OCI-LY7 (cell line): Measurements from ENCODE around the gene ATP8B4.

ENCODE experiments used
- EZH2phosphoT487 ChIP-seq: fragments of 200-600 bp; sonication (generic); IDR thresholded peaks from 2 replicates; pipeline ENCODE4 v1.6.1; 2018; ENCODE audit warnings: low read depth, borderline replicate concordance, mild to moderate bottlenecking, mixed run types, antibody characterized with exemption, low read length, moderate library complexity, mixed read lengths
- TF ChIP-seq, protein P1 (sequence below): fragments of 200-600 bp; sonication (generic); conservative IDR thresholded peaks from 2 replicates; pipeline ENCODE4 v1.5.1; 2014; ENCODE audit warnings: mild to moderate bottlenecking, antibody characterized with exemption, low read length, moderate library complexity, mixed read lengths

DNA sequence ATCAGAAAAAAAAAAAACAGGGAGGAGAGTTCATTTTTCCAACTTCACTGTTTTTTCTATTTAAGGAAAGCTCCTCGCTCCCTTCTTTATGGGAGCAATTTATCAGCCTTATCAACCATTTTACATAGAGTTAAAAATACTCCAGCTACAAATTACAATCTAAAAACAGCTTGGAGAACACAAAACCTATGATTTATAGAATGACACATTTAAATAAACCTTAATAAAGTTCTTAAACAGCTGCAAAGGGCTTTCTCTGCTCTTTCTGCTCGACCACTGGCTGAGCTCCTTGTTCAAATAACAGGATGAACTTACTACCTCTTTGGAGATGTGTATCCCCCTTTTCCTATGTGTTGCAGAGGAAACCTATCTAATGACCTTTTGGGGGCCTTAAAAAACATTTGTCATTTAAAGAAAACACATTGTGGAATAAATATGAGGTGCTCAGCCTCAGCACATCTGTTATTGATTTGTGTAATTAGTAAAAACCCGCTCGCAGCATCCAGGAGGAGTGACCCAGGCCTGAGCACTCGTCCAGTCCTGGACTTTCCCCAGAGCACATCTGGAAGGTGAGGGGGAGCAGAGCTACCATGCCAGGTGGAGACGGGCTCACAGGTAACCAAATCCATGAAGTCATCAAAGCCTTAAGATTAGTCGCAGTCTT is 231.2 kb downstream of the ATP8B4 start:
- TF ChIP-seq, protein P1, sequence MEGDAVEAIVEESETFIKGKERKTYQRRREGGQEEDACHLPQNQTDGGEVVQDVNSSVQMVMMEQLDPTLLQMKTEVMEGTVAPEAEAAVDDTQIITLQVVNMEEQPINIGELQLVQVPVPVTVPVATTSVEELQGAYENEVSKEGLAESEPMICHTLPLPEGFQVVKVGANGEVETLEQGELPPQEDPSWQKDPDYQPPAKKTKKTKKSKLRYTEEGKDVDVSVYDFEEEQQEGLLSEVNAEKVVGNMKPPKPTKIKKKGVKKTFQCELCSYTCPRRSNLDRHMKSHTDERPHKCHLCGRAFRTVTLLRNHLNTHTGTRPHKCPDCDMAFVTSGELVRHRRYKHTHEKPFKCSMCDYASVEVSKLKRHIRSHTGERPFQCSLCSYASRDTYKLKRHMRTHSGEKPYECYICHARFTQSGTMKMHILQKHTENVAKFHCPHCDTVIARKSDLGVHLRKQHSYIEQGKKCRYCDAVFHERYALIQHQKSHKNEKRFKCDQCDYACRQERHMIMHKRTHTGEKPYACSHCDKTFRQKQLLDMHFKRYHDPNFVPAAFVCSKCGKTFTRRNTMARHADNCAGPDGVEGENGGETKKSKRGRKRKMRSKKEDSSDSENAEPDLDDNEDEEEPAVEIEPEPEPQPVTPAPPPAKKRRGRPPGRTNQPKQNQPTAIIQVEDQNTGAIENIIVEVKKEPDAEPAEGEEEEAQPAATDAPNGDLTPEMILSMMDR: no peak
- no peak for TF ChIP-seq EZH2phosphoT487
